ENCODE results near the gene ELFN2.
"Not testable (repeated sequence)": the region's sequence is repeated elsewhere in the genome, so short reads cannot be mapped to it uniquely, and the experiment has no call there.

ELFN2 gene

DNA sequence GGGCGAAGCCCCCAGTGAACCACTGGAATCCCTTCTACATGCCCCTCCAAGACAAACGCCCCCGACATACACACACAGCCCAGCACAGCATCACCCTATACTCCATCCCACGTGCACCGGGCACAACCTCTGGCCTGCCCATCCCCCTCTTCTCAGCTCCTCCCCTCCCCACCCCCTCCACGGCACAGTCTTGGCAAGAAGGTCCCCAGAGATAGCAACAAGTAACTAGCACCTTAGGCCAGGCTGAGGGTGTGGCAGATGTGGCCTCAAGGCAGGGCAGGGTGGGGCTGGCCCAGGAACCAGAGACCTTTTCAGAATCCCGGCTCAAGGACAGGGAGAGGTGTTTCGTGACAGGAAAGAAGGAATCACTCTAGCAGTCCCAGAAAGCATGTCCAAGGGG is 90.7 kb downstream of the ELFN2 start:
- no peak for DNase-seq (ENCODE audit: low read depth, low spot score)

DNA sequence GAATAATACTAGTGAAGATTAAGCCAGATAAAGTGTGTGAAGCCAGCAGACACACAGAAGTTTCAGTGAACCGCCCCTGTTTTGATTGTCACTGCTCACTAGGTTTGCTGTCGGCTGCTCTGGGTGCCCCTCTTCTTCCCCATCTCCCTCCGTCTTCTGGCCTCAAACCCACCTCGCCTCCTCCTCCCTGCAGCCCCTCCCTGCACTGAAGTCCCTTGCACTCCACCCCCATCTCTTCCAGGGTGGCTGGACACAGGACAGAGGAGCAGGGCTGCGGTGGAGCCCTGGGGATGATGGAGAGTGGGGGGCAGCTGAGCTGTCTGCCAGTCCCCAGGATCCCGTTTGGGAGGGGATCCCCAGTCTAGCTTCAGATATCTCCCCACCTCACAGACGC is 91.5 kb downstream of the ELFN2 start:
- DNase-seq (ENCODE audit: low read depth, low spot score) = no peak

DNA sequence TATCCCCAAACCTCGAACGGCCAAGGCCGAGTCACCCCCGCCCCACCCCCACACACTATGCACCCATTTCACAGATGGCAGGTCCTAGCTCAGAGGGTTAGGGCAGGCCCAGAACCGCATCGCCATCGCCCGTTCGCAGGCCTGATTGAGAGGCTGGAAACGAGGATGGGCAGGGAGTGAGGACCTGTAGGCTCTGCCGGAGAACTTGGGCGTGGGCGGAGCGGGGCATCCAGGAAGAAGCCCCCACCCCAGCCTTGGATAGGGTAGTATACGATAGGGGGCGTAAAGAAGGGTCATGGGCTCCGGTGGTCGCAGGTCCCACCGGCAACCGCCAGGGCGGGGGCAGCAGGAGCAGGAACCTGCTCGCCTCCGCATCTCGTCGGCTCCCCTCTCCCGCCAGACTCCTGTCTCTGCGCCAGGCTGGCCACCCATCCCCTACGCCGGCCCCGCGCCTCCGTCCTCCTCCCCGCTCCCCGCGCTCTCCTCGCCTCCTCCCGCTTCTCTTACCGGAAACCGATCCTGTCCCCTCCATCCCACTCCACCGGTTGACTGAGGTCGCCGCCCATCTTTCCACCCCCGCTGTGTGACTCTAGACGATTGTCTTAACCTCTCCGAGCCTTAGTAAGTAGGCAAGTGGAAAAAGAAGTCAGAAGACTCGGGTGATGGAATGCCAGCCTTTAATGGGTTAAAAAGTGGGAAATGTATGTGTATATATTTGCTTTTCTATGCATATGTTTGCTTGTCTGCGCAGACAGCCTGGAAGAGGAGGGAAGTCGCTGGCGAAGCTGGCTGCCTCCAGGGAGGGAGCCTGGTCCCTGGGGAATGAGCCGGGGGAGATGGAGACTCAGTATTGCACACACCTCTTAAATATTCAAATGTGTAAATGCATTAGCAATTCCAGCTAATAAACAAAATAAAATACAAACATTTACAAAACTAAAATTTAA is 92.1 kb downstream of the ELFN2 start:
- DNase-seq (ENCODE audit: low read depth, low spot score) = no peak

DNA sequence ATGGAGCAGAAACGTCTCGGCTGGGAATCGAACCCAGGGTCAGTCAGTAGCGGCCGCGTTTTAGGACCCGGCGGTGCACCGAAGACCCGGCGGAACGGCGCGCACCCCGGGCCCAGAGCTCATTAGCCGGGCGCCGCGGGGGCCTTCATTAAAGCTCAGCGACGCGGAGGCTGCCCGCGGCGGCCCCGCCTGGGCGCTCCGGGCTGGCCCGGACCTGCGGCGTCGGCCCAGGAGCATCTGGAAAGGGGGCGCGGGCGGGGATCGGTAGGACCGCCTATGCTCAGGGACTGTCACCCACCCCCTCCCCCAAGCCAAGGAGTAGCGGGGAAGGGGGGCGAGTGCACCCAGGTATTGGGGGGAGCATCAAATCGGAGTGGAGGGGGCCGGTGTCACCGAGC is 92.8 kb downstream of the ELFN2 start:
- no peak for DNase-seq (ENCODE audit: low read depth, low spot score)

DNA sequence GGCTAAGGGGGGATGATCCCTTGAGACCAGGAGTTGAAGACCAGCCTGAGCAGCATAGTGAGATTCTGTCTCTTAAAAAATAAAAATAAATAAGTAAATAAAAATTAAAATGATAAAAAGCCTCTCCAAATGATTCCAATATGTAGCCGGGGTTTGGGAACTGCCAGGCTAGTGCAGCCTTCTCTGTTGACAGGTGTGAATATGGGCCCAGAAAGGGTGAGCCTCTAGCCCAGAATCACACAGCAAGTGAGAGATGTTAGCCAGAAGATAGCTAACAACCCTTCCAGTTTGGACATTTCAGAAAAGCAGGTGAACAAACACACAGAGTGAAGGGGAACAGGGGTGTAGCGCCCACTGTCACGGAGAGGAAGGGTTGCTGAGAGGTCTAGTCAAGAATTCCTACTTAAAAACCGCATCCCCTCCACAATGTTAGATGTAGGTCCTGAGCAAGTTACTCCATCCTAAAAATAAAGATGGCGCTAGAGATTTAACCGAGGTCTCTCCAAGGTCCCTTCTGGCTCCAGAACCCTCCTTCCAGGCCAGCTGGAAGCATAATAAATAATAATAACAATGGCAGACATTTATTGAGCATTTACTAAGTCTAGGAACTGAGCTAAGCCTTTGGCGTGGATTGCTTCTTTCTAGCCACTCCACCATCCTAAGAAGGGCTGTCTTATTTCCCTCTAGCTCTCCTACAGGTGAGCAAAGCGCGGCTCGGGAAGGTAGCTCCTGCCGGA is 93.4 kb downstream of the ELFN2 start:
- no peak for DNase-seq (ENCODE audit: low read depth, low spot score)

DNA sequence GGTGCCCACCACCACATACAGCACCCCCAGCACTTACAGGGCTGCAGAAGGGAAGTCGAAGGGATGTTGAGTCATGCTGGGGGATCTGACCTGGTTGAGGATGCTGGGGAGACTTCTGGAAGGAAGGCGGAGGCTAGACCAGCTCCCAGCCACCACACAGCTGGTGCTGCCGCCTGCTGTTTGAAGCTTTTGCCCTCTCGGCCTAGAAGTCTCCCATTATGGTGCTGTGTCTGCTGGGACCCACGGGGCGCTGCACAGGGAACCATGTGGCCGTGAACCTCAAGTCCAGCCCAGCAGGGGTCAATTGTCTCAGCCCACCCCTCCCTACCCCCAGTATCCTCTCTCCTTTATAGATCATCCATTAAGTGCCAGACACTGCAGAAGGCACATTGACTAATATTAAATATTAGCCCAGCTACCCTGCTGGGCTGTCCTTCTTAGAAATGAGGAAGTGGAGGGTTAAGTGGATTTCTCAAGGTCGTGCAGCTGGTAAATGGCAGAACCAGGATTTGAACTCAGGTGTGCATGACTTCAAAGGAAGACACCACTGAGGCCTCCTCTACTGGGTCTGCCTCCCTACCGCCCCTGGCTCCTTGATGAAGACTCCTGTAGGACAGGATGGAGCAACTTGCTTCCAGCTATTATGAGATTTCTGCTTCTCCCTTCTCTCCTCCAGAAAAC is 95.3 kb downstream of the ELFN2 start:
- no peak for DNase-seq (ENCODE audit: low read depth, low spot score)

DNA sequence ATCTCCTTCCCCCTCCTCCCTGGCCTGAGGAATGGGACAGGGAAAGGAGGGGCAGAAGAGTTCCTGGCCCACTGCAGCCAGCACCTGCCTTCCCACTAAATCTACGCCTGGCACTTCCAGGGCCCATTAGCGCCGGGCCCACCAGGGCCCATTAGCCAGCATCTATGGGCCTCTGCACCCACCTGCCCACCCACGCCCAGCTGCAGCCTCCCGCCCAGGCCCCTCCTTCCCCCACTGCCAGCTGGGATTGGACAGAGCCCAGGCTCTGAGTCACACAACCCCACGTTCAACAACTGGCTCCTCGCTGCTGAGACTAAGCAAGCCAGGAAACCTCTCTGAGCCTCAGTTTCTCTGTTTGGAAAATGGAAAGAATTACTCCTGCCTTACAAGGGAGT is 96.2 kb downstream of the ELFN2 start:
- no peak for DNase-seq (ENCODE audit: low read depth, low spot score)

DNA sequence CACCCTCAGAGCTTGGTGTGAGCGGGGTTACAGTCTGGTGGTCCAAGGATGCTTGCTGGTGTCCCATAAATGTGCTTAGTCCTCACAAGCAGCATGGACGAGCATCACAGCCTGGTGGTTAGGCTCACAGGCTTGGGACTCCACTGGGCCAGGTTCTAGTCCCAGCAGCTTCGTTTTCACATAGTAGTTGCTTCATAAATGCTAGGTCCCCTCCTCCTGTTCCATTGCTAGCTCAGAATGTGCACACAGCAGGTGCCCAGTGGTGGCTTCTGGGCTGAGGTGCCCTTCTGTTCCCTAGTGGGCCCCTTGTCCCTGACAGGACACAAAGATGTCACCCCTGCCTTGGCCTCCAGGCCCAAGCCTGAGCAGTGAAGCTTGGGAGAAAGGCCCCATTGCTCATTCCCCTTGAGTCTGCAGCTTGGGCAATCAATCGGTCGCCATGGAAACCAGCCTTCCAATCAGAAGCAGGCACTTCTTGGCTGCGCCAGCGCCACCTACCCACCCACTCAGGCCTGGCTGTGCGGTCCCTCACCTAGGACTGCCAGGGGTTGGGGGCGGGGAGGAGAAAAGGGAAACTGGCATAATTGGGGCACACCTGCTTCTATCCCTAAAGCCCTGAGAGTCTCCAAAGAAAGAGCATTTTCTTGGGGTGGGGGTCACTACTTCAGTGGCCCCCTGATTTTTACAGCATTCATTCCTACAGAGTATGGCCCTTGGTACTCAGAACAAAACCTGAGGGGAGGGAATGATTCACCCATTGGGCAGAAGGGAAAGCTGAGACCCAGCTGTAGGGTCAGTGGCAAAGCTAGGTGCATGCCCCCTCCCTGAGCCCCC is 96.9 kb downstream of the ELFN2 start:
- DNase-seq (ENCODE audit: low read depth, low spot score) = no peak

DNA sequence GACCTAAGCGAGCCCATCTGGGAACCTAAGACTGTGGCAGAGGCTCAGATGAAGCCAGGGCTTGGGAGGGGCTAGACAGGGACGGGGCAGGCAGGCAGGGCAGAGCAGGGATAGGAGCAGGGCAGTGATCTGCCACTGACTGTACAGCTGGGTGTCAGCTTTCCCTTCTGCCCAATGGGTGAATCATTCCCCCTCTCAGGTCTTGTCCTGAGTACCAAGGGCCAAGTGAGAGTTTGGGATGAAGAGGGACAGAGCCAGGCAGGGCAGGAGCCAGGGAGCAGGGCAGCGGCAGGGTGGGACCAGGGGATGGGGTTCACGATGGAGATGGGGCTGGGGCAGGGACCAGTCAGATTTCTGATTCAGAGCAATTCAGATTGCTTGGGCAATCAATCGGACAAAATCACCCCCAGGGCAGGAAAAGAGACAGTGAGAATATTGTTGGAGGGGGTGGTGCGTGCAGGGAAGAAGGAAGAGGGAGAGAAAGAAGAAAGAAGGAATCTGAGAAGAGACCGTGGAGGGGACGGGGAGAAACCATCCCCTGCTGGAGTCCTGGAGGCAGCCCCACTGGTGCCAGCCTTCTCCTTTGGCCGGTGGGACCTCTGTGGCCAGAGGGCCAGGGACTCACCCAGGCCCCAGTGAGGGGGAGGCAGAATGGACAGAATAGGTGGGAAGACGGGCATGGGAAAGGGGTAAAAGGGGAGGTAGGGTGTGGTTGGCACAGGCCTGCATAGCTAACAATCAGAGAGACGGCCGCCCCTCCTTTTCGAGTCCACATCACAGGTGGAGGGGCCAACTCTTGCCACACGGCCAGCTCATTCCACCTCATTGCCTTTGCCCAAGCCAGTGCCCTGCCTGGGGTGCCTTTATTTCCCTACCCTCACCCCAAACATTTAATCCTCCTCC is 97.8 kb downstream of the ELFN2 start:
- DNase-seq (ENCODE audit: low read depth, low spot score) = no peak

DNA sequence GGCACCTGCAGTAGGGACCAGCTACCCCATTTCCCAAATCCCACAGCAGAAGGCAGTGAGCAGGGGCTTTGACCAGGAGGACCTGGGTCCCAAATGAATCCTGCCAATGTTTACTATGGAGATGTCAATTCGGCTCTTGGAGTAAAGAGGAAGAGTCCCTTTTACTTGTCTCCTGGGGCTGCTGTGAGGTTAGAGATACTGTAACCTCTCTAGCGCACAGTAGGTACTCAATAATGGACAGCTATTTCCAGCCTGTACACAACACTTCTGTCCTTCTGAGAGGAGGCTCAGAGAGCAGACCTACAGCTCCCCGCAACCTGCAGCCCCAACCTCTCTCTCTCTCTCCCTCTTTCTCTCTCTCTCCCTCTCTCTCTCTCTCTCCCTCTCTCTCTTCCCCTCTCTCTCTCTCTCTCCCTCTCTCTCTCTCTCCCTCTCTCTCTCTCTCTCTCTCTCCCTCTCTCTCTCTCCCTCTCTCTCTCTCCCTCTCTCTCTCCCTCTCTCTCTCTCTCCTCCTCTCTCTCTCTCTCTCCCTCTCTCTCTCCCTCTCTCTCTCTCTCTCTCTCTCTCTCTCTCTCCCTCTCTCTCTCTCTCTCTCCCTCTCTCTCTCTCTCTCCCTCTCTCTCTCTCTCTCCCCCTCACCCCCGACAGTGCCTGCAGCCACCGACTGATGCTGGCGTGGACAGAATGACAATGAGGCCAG is 98.6 kb downstream of the ELFN2 start:
- DNase-seq (ENCODE audit: low read depth, low spot score) = not testable (repeated sequence)

DNA sequence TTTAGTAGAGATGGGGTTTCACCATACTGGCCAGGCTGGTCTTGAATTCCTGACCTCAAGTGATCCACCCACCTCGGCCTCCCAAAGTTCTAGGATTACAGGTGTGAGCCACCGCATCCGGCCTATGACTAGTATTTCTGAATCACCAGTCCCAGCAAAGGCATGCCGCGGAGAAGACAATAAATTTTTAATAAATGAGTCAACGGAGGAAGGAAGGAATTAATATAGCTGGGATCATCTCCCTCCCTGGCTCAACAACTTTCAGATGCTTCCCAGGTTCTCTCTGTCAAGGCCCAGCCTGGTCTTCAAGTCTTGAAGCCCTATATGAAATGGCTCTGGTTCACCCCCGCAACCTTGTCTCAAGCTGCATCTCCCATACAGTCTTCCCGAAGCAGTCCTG is 99.3 kb downstream of the ELFN2 start:
- no peak for DNase-seq (ENCODE audit: low read depth, low spot score)

DNA sequence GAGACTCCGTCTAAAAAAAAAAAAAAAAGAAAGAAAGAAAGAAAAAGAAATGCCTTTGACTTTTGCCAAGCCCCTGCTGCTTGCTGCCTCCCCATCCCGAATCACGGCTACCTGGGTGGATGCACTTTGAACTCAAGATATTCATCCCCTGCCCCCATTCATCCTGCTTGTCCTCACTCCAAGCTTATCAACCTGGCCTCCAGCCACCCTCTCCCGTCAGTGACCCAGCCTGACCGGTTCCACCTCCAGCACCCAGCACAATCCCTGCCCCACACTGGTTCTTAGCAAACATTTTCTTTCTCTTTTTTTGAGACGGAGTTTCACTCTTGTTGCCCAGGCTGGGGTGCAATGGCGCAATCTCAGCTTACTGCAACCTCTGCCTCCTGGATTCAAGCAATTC is 100.6 kb downstream of the ELFN2 start:
- no peak for DNase-seq (ENCODE audit: low read depth, low spot score)

DNA sequence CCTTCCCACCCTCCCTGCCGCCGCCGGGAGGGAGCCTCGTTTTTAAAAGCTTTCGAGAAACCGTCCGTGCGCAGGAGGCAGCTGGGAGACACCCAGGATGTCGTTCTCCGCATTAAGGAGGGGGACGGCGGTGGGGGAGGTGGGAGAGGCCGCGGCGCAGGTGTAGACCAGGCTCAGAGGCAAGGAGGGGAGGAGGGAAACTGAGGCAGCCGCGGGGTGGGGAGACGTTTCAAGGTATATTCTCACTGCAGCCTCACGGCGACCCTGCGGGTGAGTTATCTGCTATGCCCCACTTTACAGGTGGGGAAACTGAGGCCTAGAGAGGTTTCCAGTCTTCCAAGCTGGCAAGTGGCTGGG is 102.3 kb downstream of the ELFN2 start:
- no peak for DNase-seq (ENCODE audit: low read depth, low spot score)

DNA sequence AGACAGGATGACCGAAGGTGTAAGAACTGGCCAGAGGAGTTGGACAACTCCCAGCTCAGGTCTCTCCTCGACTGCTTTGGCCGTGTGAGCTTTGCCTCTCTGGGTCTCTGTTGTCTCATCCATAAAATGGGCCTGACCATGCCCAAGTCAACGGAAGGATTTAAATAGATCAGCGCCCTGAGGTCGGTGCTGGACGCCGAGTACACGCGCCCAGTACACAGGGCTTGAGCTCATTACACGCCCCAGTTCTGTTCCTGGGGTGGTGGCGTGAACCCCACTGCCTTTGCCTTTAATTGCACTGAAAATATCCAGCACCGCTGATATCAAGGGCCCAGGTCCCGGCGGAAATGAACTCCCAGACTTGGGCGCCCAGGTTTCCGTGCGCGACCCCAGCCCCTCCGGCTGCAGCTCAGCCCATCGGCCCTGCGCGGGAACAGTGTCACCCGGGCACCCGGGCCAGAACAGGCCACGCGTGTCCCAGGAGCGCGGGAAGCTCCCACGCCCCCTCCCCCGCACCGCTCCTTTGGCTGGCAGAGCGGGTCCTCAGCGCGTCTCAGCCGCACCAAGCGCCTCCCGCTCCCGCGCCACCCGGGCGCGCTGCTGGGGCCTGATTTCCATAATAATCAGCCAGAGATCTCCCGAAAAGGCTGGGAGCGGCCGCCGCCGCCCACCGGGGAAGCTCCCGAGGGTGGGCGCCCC is 102.8 kb downstream of the ELFN2 start:
- no peak for DNase-seq (ENCODE audit: low read depth, low spot score)

DNA sequence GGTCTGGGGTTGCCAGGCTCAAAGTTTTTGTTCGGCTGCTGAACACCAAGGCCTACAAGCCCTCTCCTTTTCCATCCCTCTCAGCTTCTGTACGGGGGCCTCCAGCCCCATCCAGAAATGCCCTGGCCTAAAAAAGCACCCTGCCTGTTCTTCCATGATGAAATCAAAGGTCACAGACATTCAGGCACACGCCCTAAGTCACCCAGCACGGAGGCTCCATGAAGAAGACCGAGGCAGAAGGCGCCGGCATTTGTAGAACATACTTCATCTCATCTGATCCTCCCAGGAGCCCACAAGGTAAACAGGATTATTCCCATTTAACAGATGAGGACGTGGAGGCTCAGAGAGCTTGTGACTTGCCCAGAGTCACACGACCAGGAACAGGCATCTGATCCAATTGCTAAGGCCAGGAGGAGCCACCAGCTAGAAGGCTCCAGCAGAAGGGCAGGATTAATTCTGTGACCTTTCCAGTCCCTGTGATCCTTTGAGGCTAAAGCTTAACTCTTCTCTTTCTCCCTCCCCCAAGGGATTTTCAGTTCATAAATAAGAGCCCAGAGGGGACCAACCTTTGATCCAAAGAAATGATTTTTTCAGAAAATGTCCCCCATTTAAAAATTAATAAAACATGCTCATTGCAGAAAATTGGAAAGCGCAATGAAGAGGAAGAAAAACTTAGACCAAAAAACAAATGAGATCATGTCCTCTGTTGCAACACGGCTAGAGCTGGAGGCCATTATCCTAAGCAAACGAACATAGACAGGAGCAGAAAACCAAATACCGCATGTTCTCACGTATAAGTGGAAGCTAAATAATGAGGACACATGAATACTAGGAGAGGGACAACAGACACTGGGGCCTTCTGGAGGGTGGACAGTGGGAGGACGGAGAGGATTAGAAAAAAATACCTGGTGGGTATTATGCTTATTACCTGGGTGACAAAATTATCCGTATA is 106.3 kb downstream of the ELFN2 start:
- no peak for DNase-seq (ENCODE audit: low read depth, low spot score)

DNA sequence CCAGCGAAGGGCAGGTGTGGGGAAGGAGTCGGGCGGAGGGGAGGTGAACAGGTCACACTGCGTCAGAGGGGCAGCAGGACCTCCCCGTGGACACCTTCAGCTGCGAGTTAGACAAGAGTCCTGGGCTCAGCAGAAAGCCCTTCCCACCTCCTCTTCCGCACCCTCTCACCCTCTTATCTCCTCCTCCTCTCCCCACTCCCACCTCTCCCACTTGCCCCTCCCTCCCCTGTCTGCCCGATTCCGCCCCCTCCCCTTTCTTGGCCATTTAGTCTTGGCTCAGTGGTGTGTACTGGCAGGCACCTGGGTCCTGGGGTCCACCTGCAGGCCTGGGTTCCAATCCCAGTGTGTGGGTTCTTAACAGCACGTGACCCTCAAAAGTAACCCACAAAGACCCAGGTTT is 107.8 kb downstream of the ELFN2 start:
- DNase-seq (ENCODE audit: low read depth, low spot score) = no peak

DNA sequence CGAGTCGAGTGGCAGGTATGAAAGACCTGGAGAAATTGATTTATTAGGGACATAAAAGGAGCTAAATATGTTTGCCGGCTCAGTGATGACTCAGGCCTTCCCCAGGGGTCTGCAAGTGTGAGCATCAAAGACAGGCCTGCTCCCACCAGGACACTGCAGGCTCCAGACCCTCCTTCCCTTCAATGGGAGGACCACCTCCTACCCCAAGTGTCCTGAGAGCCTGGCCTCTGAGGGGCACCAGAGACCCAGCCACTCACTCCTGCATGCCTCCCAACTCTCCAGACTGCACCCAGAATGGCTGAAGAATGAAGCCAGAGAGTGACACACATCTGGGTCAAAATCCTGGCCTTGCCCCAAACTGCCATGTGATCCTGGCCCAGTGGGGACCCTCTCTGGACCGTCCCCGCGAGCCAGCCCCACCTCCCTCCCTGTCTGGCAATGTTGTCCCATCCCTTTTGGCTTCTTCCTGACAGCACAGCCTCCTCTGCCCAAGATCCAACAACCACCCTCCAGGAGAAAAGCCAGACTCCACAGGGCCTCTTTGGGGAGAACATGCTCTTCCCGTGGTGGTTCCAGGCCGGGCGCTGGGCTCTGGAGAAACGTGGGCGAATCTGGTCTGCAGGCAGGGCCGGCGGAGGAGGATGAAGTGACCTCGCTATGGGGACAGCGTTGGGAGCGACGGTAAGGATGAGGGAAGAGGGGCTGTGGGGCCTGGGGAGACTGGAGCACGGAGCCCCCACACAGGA is 108.7 kb downstream of the ELFN2 start:
- no peak for DNase-seq (ENCODE audit: low read depth, low spot score)
